Smooth muscle cell (in vitro differentiated cells): ENCODE results near the gene PIP4K2B. TPM values are rescaled to one million over a fixed set of nuclear protein-coding genes. Genes with fewer than 3 reads are reported as not detected.
"Not testable (repeated sequence)": the region's sequence is repeated elsewhere in the genome, so short reads cannot be mapped to it uniquely, and the experiment has no call there.

Source experiments
- DNase-seq: peaks from one replicate; lab custom pipeline; 2025; ENCODE audit not compliant: unreplicated experiment; lab: John Stamatoyannopoulos, UW
- H2AFZ ChIP-seq: fragments of 200-600 bp; sonication (generic); 2 replicates; pipeline ENCODE4 v1.6.0; 2016; ENCODE audit warnings: antibody characterized with exemption, low read depth, mild to moderate bottlenecking
- H3F3A ChIP-seq: fragments of 200-600 bp; sonication (generic); 2 replicates; pipeline ENCODE4 v1.6.0; 2017; ENCODE audit warnings: antibody characterized with exemption, low read depth
- H3K27ac ChIP-seq: fragments of 200-600 bp; sonication (generic); 2 replicates; pipeline ENCODE4 v1.5.1; 2016; ENCODE audit warnings: low read depth, mild to moderate bottlenecking
- H3K27me3 ChIP-seq: fragments of 200-600 bp; sonication (generic); 2 replicates; pipeline ENCODE4 v1.6.1; 2016; ENCODE audit warnings: low read depth, mild to moderate bottlenecking
- H3K36me3 ChIP-seq: fragments of 200-600 bp; sonication (generic); 2 replicates; pipeline ENCODE4 v1.5.1; 2016; ENCODE audit warnings: low read depth
- H3K4me1 ChIP-seq: fragments of 200-600 bp; sonication (generic); 2 replicates; pipeline ENCODE4 v1.5.1; 2016; ENCODE audit warnings: low read depth
- H3K4me2 ChIP-seq: fragments of 200-600 bp; sonication (generic); 2 replicates; pipeline ENCODE4 v1.6.0; 2016; ENCODE audit warnings: mild to moderate bottlenecking
- H3K4me3 ChIP-seq: fragments of 200-600 bp; sonication (generic); 2 replicates; pipeline ENCODE4 v1.5.1; 2016; ENCODE audit warnings: mild to moderate bottlenecking
- H3K79me2 ChIP-seq: fragments of 200-600 bp; sonication (generic); 2 replicates; pipeline ENCODE4 v1.6.0; 2016; ENCODE audit warnings: low read depth, mild to moderate bottlenecking
- H3K9ac ChIP-seq: fragments of 200-600 bp; sonication (generic); 2 replicates; pipeline ENCODE4 v1.6.0; 2016; ENCODE audit warnings: low read depth
- H3K9me3 ChIP-seq: fragments of 200-600 bp; sonication (generic); replicated peaks from 2 replicates; pipeline ENCODE4 v1.5.1; 2016; ENCODE audit warnings: low read depth
- H4K20me1 ChIP-seq: fragments of 200-600 bp; sonication (generic); 2 replicates; pipeline ENCODE4 v1.6.0; 2016; ENCODE audit warnings: low read depth
- CTCF ChIP-seq: fragments of 200-600 bp; sonication (generic); IDR thresholded peaks from 2 replicates; pipeline ENCODE4 v1.5.1; 2017; ENCODE audit warnings: borderline replicate concordance, mild to moderate bottlenecking, antibody characterized with exemption; ENCODE audit not compliant: insufficient read depth, poor library complexity, severe bottlenecking
- WGBS: methylation state at CpG from one replicate; pipeline ENCODE4 v1.1.7; 2016; ENCODE audit warnings: low lambda C conversion rate; 5-methylcytosine and 5-hydroxymethylcytosine counted together
- polyA plus RNA-seq: library from polyadenylated mRNA; unstranded; fragments of >200 nt; fragmentation: Nextera tagmentation; extraction: Ambion mirVana; gene quantifications from 2 replicates; pipeline ENCODE4 v1.2.1, GENCODE V29; 2016
- total RNA-seq: library from RNA; depleted of rRNA; stranded (reverse); fragments of >200 nt; gene quantifications from 2 replicates; pipeline ENCODE4 v1.2.3, GENCODE V29; 2014

Gene PIP4K2B
- total and polyA plus RNA-seq, 2 experiments from 2014 or later: 11.1 to 31.9 TPM

- Histone ChIP-seq H3K79me2 (peaks cover 67% of the 10 kb centered on the region), H2AFZ (no peak overlapping the region), H3K27me3 (no peaks in the 10 kb centered on the region), H3K4me2 (peak overlapping the region; percentile 94), H3K27ac (no peak overlapping the region), H4K20me1 (peaks cover 70% of the 10 kb centered on the region), H3K4me3 (no peak overlapping the region), H3F3A (no peaks in the 10 kb centered on the region), H3K9ac (no peak overlapping the region), H3K9me3 (no peaks in the 10 kb centered on the region), H3K4me1 (peaks cover 14% of the 10 kb centered on the region), H3K36me3 (no peaks in the 10 kb centered on the region)
- no peak for TF ChIP-seq CTCF
- 78% methylated on average over 5 of the region's 5 CpGs for WGBS
- DNase-seq: no peak
Observed at GRCh38 chr17:38796451-38797157, 2.8 kb downstream of the PIP4K2B start.

GRCh38 chr17:38794221-38794620 lies 5.1 kb downstream of the PIP4K2B start:
- Histone ChIP-seq H2AFZ (no peak overlapping the region), H3K36me3 (no peaks in the 10 kb centered on the region), H3K79me2 (peaks cover 86% of the 10 kb centered on the region), H4K20me1 (peaks cover 94% of the 10 kb centered on the region), H3K4me2 (no peak overlapping the region), H3K9ac (no peak overlapping the region), H3K27me3 (no peaks in the 10 kb centered on the region), H3K9me3 (no peaks in the 10 kb centered on the region), H3K4me3 (no peak overlapping the region), H3K4me1 (peaks cover 22% of the 10 kb centered on the region), H3F3A (no peaks in the 10 kb centered on the region), H3K27ac (no peak overlapping the region)
- DNase-seq: no peak
- WGBS: 98% methylated on average over 5 of the region's 5 CpGs
- no peak for TF ChIP-seq CTCF

GRCh38 chr17:38791162-38791561 lies 8.2 kb downstream of the PIP4K2B start:
- H3F3A ChIP-seq: no peaks in the 10 kb centered on the region
- peaks cover 67% of the 10 kb centered on the region for H3K79me2 ChIP-seq
- no peak overlapping the region for H3K9ac ChIP-seq
- H3K4me3 ChIP-seq: no peak overlapping the region
- 91% methylated on average over 5 of the region's 5 CpGs for WGBS
- peaks cover 8% of the 10 kb centered on the region for H3K4me1 ChIP-seq
- H3K27me3 ChIP-seq: no peaks in the 10 kb centered on the region
- no peak overlapping the region for H2AFZ ChIP-seq
- H3K27ac ChIP-seq: no peak overlapping the region
- H3K4me2 ChIP-seq: no peak overlapping the region
- H3K36me3 ChIP-seq: no peaks in the 10 kb centered on the region
- H3K9me3 ChIP-seq: no peaks in the 10 kb centered on the region
- peaks cover 95% of the 10 kb centered on the region for H4K20me1 ChIP-seq
- no peak for TF ChIP-seq CTCF
- DNase-seq: no peak

- not testable (repeated sequence) for H3F3A ChIP-seq, H3K9ac ChIP-seq, H3K27me3 ChIP-seq, DNase-seq, H3K27ac ChIP-seq, H3K4me3 ChIP-seq, H2AFZ ChIP-seq, H3K4me1 ChIP-seq, H3K9me3 ChIP-seq, H3K4me2 ChIP-seq, H3K36me3 ChIP-seq
- Histone ChIP-seq H4K20me1 (peaks cover 95% of the 10 kb centered on the region), H3K79me2 (peaks cover 58% of the 10 kb centered on the region)
- WGBS: 80% methylated on average over 13 of the region's 13 CpGs
Observed at GRCh38 chr17:38790148-38790707, 9.1 kb downstream of the PIP4K2B start.
